DND-41 (cell line): ENCODE results near the gene MS4A15.

Experiments used
- ATAC-seq: fragments of 200-7000 bp; cut with Tn5 transposase; 3 replicates; pipeline ENCODE4 v1.9.1; 2021; ENCODE audit warnings: low read depth; ENCODE audit not compliant: insufficient read depth
- DNase-seq: peaks from one replicate; pipeline ENCODE4 v3.0.0-alpha.2; 2020
- H2AFZ ChIP-seq: 2 replicates; pipeline ENCODE4 v1.6.0; 2012; ENCODE audit warnings: low read depth, low read length
- H3K27ac ChIP-seq: 2 replicates; pipeline ENCODE4 v1.5.1; 2012; ENCODE audit warnings: low read length, inconsistent platforms
- H3K27me3 ChIP-seq: fragments of 200-600 bp; sonication (generic); 2 replicates; pipeline ENCODE4 v1.6.0; 2012; ENCODE audit warnings: low read length, mild to moderate bottlenecking, inconsistent platforms; ENCODE audit not compliant: insufficient read depth, poor library complexity
- H3K36me3 ChIP-seq: 2 replicates; pipeline ENCODE4 v1.5.1; 2012; ENCODE audit warnings: low read length, inconsistent platforms; ENCODE audit not compliant: insufficient read depth
- H3K4me1 ChIP-seq: 2 replicates; pipeline ENCODE4 v1.5.1; 2012; ENCODE audit warnings: mild to moderate bottlenecking, low read length; ENCODE audit not compliant: insufficient read depth
- H3K4me2 ChIP-seq: 2 replicates; pipeline ENCODE4 v1.6.0; 2012; ENCODE audit warnings: mild to moderate bottlenecking, moderate library complexity, low read length, inconsistent platforms; ENCODE audit not compliant: insufficient read depth
- H3K4me3 ChIP-seq, 2 experiments: fragments of 200-600 bp in 1 of 2; shearing (Covaris generic) in 1 of 2; 2 replicates each; pipeline ENCODE4 v1.5.1; 2012 to 2016; ENCODE audit warnings: inconsistent platforms in 2 of 2, low read length in 2 of 2, mild to moderate bottlenecking in 2 of 2, low read depth in 1 of 2, moderate library complexity in 1 of 2
- H3K79me2 ChIP-seq: 2 replicates; pipeline ENCODE4 v1.6.0; 2012; ENCODE audit warnings: low read length, inconsistent platforms; ENCODE audit not compliant: insufficient read depth
- H3K9ac ChIP-seq: 2 replicates; pipeline ENCODE4 v1.6.0; 2012; ENCODE audit warnings: low read depth, mild to moderate bottlenecking, inconsistent platforms, low read length, moderate library complexity
- H3K9me3 ChIP-seq: 2 replicates; pipeline ENCODE4 v1.5.1; 2012; ENCODE audit warnings: low read length, moderate library complexity, mild to moderate bottlenecking, inconsistent platforms; ENCODE audit not compliant: insufficient read depth, severe bottlenecking
- H4K20me1 ChIP-seq: 2 replicates; pipeline ENCODE4 v1.6.0; 2012; ENCODE audit warnings: low read length; ENCODE audit not compliant: insufficient read depth
- EZH2 ChIP-seq: IDR thresholded peaks from 3 replicates; pipeline ENCODE4 v1.6.1; 2012; ENCODE audit warnings: borderline replicate concordance, low read depth, mild to moderate bottlenecking, moderate library complexity, low read length, inconsistent platforms; ENCODE audit not compliant: severe bottlenecking
- TF ChIP-seq, protein P1 (sequence below): IDR thresholded peaks from 2 replicates; pipeline ENCODE4 v1.5.1; 2012; ENCODE audit warnings: borderline replicate concordance, low read length, moderate library complexity, mild to moderate bottlenecking; ENCODE audit not compliant: poor library complexity, severe bottlenecking; ENCODE audit errors: extremely low read depth

MS4A15 gene

DNA sequence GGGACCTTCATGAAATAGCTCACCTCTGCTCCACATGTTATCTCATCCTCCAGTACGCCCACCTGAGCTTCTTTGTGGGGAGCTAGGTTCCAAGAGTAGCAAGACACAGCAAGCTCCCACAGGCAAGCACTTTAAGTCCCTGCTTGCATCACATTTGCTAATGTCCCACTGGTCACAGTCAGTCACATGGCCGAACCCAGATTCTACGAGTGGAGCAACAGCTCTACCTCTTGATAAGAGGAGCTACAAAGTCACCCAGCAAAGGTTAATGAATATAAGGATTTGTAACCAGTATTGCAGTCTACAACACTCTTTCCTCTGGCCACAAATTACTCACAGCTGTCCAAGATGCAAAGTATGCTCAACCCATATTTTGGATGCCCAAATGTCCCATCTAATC lies 15.2 kb upstream of the MS4A15 start:
- H3K4me3 ChIP-seq = no peak overlapping the region
- H3K9ac ChIP-seq = no peak overlapping the region
- DNase-seq (no peak), ATAC-seq (no peak)
- H3K4me1 ChIP-seq = no peaks in the 10 kb centered on the region
- TF ChIP-seq, protein P1, sequence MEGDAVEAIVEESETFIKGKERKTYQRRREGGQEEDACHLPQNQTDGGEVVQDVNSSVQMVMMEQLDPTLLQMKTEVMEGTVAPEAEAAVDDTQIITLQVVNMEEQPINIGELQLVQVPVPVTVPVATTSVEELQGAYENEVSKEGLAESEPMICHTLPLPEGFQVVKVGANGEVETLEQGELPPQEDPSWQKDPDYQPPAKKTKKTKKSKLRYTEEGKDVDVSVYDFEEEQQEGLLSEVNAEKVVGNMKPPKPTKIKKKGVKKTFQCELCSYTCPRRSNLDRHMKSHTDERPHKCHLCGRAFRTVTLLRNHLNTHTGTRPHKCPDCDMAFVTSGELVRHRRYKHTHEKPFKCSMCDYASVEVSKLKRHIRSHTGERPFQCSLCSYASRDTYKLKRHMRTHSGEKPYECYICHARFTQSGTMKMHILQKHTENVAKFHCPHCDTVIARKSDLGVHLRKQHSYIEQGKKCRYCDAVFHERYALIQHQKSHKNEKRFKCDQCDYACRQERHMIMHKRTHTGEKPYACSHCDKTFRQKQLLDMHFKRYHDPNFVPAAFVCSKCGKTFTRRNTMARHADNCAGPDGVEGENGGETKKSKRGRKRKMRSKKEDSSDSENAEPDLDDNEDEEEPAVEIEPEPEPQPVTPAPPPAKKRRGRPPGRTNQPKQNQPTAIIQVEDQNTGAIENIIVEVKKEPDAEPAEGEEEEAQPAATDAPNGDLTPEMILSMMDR = no peak
- no peak for TF ChIP-seq EZH2
- H2AFZ ChIP-seq = no peak overlapping the region
- no peak overlapping the region for H3K4me2 ChIP-seq
- no peaks in the 10 kb centered on the region for H3K27me3 ChIP-seq
- H3K27ac ChIP-seq = no peak overlapping the region
- H3K9me3 ChIP-seq = peaks cover 3% of the 10 kb centered on the region
- no peaks in the 10 kb centered on the region for H3K79me2 ChIP-seq
- no peaks in the 10 kb centered on the region for H4K20me1 ChIP-seq
- H3K36me3 ChIP-seq = no peaks in the 10 kb centered on the region

GRCh38 chr11:60743058-60743457 lies 13.6 kb upstream of the MS4A15 start:
- H3K4me3 ChIP-seq = no peak overlapping the region
- no peaks in the 10 kb centered on the region for H3K79me2 ChIP-seq
- H3K4me2 ChIP-seq = no peak overlapping the region
- no peak for DNase-seq
- peaks cover 3% of the 10 kb centered on the region for H3K9me3 ChIP-seq
- no peak for ATAC-seq
- no peaks in the 10 kb centered on the region for H3K36me3 ChIP-seq
- no peak overlapping the region for H2AFZ ChIP-seq
- H3K27ac ChIP-seq = no peak overlapping the region
- no peaks in the 10 kb centered on the region for H3K4me1 ChIP-seq
- no peaks in the 10 kb centered on the region for H3K27me3 ChIP-seq
- no peaks in the 10 kb centered on the region for H4K20me1 ChIP-seq
- no peak overlapping the region for H3K9ac ChIP-seq
- TF ChIP-seq EZH2 = no peak
- TF ChIP-seq, protein P1 = no peak

GRCh38 chr11:60744114-60744513 lies 12.6 kb upstream of the MS4A15 start:
- H3K36me3 ChIP-seq = no peaks in the 10 kb centered on the region
- no peaks in the 10 kb centered on the region for H3K79me2 ChIP-seq
- H3K27me3 ChIP-seq = no peaks in the 10 kb centered on the region
- no peak overlapping the region for H2AFZ ChIP-seq
- no peaks in the 10 kb centered on the region for H4K20me1 ChIP-seq
- no peaks in the 10 kb centered on the region for H3K4me1 ChIP-seq
- ATAC-seq = no peak
- TF ChIP-seq, protein P1 = no peak
- no peak for TF ChIP-seq EZH2
- no peak overlapping the region for H3K9ac ChIP-seq
- no peak overlapping the region for H3K4me2 ChIP-seq
- no peak overlapping the region for H3K4me3 ChIP-seq
- peaks cover 3% of the 10 kb centered on the region for H3K9me3 ChIP-seq
- DNase-seq = no peak
- H3K27ac ChIP-seq = no peak overlapping the region

DNA sequence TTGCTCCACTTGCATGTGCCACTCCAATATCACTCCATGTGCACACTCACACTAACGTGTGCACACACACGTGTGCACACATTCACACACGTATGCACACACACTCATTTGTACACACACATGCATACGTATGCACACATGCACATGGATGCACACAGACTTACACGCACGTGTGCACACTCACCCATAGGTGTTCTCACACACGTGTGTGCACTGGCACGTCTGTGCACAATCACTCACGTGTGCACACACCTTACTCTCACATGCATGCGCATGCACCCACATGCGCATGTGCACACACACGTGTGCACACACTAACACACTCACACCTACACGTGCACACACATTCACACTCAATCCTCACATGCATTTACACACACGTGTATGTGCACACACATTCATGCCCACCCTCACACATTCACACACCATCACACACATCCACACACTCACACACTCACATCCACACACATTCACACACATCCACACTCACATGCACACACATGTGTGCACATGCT lies 9.3 kb upstream of the MS4A15 start:
- Histone ChIP-seq H3K9ac (no peak overlapping the region), H3K4me2 (no peak overlapping the region), H3K4me3 (no peak overlapping the region), H3K27ac (no peak overlapping the region), H3K4me1 (no peaks in the 10 kb centered on the region), H2AFZ (no peak overlapping the region), H3K27me3 (no peaks in the 10 kb centered on the region), H4K20me1 (no peaks in the 10 kb centered on the region), H3K36me3 (no peaks in the 10 kb centered on the region), H3K79me2 (no peaks in the 10 kb centered on the region), H3K9me3 (peaks cover 3% of the 10 kb centered on the region)
- DNase-seq = no peak
- TF ChIP-seq, protein P1 = no peak
- no peak for TF ChIP-seq EZH2
- ATAC-seq = no peak
